ENCODE data around the gene NLGN2.

Gene NLGN2

GRCh38 chr17:7463372-7463846, 55.8 kb downstream of the NLGN2 start:
- DNase-seq (ENCODE audit: low read depth in 1 of 2, low spot score in 1 of 2) = no peak

GRCh38 chr17:7464081-7464480, 56.4 kb downstream of the NLGN2 start:
- no peak for DNase-seq (ENCODE audit: low read depth in 1 of 2, low spot score in 1 of 2)

- DNase-seq (ENCODE audit: low read depth in 1 of 2, low spot score in 1 of 2) = no peak
These were observed 58.1 kb downstream of the NLGN2 start for GRCh38 chr17:7465597-7466275.

- no peak for DNase-seq (ENCODE audit: low read depth in 1 of 2, low spot score in 1 of 2)
These were observed 58.6 kb downstream of the NLGN2 start for GRCh38 chr17:7466318-7466638.

GRCh38 chr17:7466639-7467341, 59.1 kb downstream of the NLGN2 start:
- no peak for DNase-seq (ENCODE audit: low read depth in 1 of 2, low spot score in 1 of 2)

- DNase-seq (ENCODE audit: low read depth in 1 of 2, low spot score in 1 of 2) = no peak
These were observed 59.9 kb downstream of the NLGN2 start for GRCh38 chr17:7467498-7467897.

- DNase-seq (ENCODE audit: low read depth in 1 of 2, low spot score in 1 of 2) = no peak
These were observed 60.6 kb downstream of the NLGN2 start for GRCh38 chr17:7468290-7468689.

GRCh38 chr17:7468804-7469389, 61.3 kb downstream of the NLGN2 start:
- no peak for DNase-seq (ENCODE audit: low read depth in 1 of 2, low spot score in 1 of 2)
